Activated naive CD8-positive, alpha-beta T cell treated with anti-CD3 and anti-CD28 coated beads, Interleukin-2, amount 10 ng/mL, durations not matched to agents 7 days and 5 days (primary cell): ENCODE results near the gene SMCR8. TPM values are rescaled to one million over a fixed set of nuclear protein-coding genes. Genes with fewer than 3 reads are reported as not detected.
"Not testable (repeated sequence)": the region's sequence is repeated elsewhere in the genome, so short reads cannot be mapped to it uniquely, and the experiment has no call there.

Source experiments
- ATAC-seq: fragments of 150-1000 bp; cut with Tn5 transposase; one replicate; pipeline ENCODE4 v1.10.0; 2021; ENCODE audit warnings: low read depth, moderate library complexity
- POLR2A ChIA-PET: fragments of 350-600 bp; sonication (Branson Sonifier 250); formaldehyde crosslinking; loops from one replicate; lab custom pipeline; 2021; ENCODE audit warnings: antibody characterized with exemption; lab: Charles Lee
- DNase-seq: peaks from one replicate; pipeline ENCODE4 v3.0.0; 2021
- H3K27ac Mint-ChIP-seq: one replicate; pipeline ENCODE4 v1.8.0; 2022; ENCODE audit warnings: mild to moderate bottlenecking, mixed read lengths
- H3K27me3 Mint-ChIP-seq: one replicate; pipeline ENCODE4 v1.8.0; 2022; ENCODE audit warnings: mild to moderate bottlenecking, moderate library complexity, mixed read lengths
- H3K36me3 Mint-ChIP-seq: one replicate; pipeline ENCODE4 v1.8.0; 2021; ENCODE audit warnings: mild to moderate bottlenecking, mixed read lengths
- H3K4me1 Mint-ChIP-seq: one replicate; pipeline ENCODE4 v1.8.0; 2021; ENCODE audit warnings: mixed read lengths
- H3K4me3 Mint-ChIP-seq: one replicate; pipeline ENCODE4 v1.8.0; 2022; ENCODE audit warnings: mild to moderate bottlenecking, moderate library complexity, mixed read lengths
- H3K9me3 Mint-ChIP-seq: one replicate; pipeline ENCODE4 v1.8.0; 2021; ENCODE audit warnings: mixed read lengths
- total RNA-seq, 2 experiments: library from RNA; stranded (reverse); gene quantifications; one replicate each; pipeline ENCODE4 v1.2.3, GENCODE V29; 2021

SMCR8 gene
- total RNA-seq, 2 experiments from 2014 or later, result 34.5 to 35.2 TPM

DNA sequence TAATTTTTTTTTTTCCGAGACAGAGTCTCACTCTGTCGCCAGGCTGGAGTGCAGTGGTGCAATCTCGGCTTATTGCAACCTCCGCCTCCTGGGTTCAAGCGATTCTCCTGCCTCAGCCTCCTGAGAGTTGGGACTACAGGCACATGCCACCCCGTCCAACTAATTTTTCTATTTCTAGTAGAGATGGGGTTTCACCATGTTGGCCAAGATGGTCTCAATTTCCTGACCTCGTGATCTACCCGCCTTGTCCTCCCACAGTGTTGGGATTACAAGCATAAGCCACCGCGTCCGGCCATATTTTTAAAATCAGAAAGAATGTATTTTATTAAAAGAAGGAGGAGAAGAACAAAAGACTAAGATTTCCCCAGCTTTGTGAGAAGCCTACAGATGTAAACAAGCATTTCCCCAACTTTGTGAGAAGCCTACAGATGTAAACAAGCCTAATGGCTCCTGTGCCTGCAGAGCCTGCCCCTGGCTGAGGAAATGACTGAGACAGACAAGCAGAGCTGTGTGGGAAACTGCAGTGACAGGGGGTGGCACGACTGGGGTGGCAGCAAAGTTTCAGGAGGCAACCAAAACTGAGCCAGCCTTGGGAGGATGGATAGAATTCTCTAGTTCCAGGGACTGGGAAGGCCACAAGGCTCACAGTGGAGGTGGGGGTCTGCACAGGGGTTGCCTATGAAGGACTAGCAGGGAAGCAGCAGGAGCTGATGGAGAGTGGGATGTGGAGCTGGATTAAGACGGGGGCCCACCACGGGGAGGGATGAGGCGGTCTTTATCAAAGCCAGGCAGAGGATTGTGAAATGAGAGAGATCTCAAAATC lies 23.2 kb upstream of the SMCR8 start:
- Mint-ChIP-seq H3K27ac (no peak overlapping the region), H3K27me3 (no peaks in the 10 kb centered on the region), H3K4me3 (no peak overlapping the region), H3K9me3 (no peaks in the 10 kb centered on the region), H3K36me3 (peaks cover 27% of the 10 kb centered on the region), H3K4me1 (no peaks in the 10 kb centered on the region)
- DNase-seq, result no peak
- POLR2A ChIA-PET, result no interaction called here
- ATAC-seq, result no peak

DNA sequence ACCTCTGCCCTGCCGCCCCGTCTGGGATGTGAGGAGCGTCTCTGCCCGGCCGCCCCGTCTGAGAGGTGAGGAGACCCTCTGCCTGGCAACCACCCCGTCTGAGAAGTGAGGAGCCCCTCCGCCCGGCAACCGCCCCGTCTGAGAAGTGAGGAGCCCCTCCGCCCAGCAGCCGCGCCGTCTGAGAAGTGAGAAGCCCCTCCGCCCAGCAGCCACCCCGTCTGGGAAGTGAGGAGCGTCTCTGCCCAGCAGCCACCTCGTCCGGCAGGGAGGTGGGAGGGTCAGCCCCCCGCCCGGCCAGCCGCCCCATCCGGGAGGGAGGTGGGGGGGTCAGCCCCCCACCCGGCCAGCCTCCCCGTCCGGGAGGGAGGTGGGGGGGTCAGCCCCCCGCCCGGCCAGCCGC lies 17.0 kb upstream of the SMCR8 start:
- H3K4me1 Mint-ChIP-seq, H3K27me3 Mint-ChIP-seq, POLR2A ChIA-PET, H3K4me3 Mint-ChIP-seq, DNase-seq, H3K27ac Mint-ChIP-seq, ATAC-seq, H3K9me3 Mint-ChIP-seq: not testable (repeated sequence)
- H3K36me3 Mint-ChIP-seq, result peaks cover 21% of the 10 kb centered on the region

DNA sequence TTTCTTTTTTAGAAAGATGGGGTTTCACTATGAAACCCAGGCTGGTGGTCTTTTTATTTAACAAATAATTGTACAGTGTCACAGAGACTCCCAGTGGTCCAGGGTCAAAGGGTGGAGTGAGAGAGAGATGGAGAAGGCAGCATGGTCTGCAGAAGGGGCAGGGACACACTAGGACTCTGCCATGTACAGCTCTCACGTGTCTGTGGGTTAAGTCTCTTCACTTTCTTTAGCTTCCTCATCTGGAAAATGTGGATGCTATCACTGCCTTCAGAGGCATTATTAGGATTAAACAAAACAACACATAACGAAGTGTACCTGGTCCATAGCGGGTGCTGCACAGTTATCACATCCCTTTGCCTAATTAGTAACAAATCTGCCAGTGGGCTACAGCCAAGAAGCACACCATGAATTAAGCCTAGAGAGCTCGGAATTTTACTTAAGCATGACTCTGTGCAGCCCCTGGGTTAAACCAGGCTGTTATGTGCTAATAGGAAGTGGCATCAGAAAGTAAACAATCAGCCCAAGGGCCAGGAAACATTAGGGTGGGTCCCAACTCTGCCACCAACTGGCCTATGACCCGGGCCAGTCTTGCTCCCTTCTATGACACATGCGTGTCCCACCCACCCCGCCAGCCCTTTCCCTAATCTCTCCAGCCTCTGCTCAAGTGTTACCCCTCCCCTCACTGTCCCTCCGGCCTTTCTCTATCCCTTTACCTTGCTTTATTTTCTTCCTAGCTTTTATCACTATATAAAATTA lies 14.2 kb upstream of the SMCR8 start:
- Mint-ChIP-seq H3K36me3 (peaks cover 18% of the 10 kb centered on the region), H3K27ac (no peak overlapping the region), H3K9me3 (no peaks in the 10 kb centered on the region), H3K4me3 (no peak overlapping the region), H3K27me3 (no peaks in the 10 kb centered on the region), H3K4me1 (no peaks in the 10 kb centered on the region)
- ATAC-seq (no peak), DNase-seq (no peak)
- POLR2A ChIA-PET, result no interaction called here

DNA sequence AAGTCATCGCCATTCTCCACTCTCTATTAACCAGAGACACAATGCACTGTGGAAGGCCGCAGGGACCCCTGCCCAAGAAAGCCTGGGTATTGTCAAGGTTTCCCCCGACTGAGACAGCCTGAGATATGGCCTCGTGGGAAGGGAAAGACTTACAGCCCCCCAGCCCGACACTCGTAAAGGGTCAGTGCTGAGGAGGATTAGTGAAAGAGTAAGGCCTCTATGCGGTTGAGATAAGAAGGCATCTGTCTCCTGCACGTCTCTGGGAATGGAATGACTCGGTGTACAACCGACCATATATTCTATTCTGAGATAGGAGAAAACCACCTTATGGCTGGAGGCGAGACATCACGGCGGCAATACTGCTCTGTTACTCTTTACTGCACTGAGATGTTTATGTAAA lies 11.9 kb upstream of the SMCR8 start:
- H3K9me3 Mint-ChIP-seq, ATAC-seq, H3K27me3 Mint-ChIP-seq, H3K4me3 Mint-ChIP-seq, POLR2A ChIA-PET, H3K4me1 Mint-ChIP-seq, DNase-seq, H3K27ac Mint-ChIP-seq: not testable (repeated sequence)
- H3K36me3 Mint-ChIP-seq, result peaks cover 15% of the 10 kb centered on the region

DNA sequence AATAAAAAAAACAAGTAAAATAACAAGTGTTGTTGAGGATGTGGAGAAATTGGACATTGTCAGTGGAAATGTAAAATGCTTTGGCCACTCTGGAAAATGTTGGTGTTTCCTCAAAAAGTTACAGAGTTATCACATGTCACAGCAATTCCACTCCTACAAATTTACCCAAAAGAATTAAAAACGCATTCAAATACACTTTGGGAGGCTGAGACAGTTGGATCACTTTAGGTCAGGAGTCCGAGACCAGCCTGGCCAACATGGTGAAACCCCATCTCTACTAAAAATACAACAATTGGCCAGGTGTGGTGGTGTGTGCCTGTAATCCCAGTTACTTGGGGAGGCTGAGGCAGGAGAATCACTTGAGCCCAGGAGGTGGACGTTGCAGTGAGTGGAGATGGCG lies 5.9 kb upstream of the SMCR8 start:
- POLR2A ChIA-PET, result no interaction called here
- H3K4me1 Mint-ChIP-seq, result peaks cover 29% of the 10 kb centered on the region
- ATAC-seq (no peak), DNase-seq (no peak)
- no peak overlapping the region for H3K4me3 Mint-ChIP-seq
- no peaks in the 10 kb centered on the region for H3K27me3 Mint-ChIP-seq
- H3K9me3 Mint-ChIP-seq, result no peaks in the 10 kb centered on the region
- H3K27ac Mint-ChIP-seq, result no peak overlapping the region
- peaks cover 31% of the 10 kb centered on the region for H3K36me3 Mint-ChIP-seq

DNA sequence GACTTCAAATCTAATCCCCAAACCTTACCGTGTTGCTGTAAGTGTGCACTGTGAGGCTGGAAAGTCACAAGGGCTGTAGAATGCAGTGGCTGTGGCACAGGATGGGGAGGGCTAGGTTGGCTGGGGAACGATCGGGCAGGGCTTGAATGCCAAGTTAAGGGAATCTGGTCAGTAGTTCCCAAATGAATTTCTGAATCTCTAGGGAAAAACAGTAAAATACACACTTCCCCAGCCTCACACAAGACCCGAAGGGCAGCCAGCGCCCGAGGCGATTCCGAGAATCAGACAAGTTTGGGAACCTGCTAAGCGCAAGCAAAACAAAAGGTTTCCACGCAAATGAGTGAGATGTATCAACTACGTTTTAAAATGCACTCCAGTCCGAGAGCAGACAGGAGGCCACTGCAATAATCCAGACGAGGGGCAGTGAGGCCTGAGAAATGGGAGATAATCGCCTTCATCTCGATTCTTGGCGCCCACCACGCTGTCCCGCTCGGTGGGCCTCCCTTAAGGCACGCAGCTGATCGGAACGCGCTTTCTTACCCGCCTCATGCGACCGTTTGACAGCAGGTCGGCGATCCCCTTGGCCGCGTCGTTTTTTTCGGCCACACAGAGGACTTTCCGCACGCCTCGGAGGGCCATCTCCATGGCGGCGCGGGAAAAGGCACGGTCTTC lies 898 bp upstream of the SMCR8 start:
- H3K27me3 Mint-ChIP-seq, result no peaks in the 10 kb centered on the region
- DNase-seq, result no peak

DNA sequence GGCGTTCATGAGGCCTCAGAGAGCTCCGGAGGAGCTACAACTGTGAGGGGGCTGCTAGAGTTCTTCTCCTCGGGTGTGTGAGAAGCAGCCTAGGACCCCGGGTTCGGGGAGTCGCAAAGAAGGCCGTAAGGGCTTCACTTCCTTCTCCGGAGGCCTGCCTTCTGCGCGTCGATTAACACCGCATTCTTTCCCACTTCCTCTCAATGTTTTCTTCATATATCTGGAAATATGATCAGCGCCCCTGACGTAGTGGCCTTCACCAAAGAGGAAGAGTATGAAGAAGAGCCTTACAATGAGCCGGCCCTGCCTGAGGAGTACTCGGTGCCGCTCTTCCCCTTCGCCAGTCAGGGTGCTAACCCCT lies 449 bp downstream of the SMCR8 start:
- Mint-ChIP-seq H3K36me3 (peaks cover 29% of the 10 kb centered on the region), H3K27ac (peak overlapping the region; percentile 99), H3K4me3 (peak overlapping the region; percentile 97), H3K27me3 (no peaks in the 10 kb centered on the region), H3K4me1 (peaks cover 63% of the 10 kb centered on the region), H3K9me3 (no peaks in the 10 kb centered on the region)
- ATAC-seq (peak; percentile 27), DNase-seq (no peak)
- POLR2A ChIA-PET, result interaction anchor here (1.6 to 1.7 kb wide), 2 partner anchors 13 to 17 kb away, joined by 4 to 5 read pairs; no protein-coding TSS in a partner anchor

More for the DNA sequence above, 898 bp upstream of the SMCR8 start:
- Mint-ChIP-seq H3K27ac (peak overlapping the region; percentile 99), H3K4me3 (peak overlapping the region; percentile 97), H3K36me3 (peaks cover 34% of the 10 kb centered on the region), H3K9me3 (no peaks in the 10 kb centered on the region), H3K4me1 (peaks cover 56% of the 10 kb centered on the region)
- ATAC-seq, result no peak
- POLR2A ChIA-PET, result interaction anchor here (0.7 to 1.6 kb wide), 6 partner anchors 12 to 64 kb away, joined by 3 to 9 read pairs (median 6); partner anchors contain the start of genes FLII and SHMT1

DNA sequence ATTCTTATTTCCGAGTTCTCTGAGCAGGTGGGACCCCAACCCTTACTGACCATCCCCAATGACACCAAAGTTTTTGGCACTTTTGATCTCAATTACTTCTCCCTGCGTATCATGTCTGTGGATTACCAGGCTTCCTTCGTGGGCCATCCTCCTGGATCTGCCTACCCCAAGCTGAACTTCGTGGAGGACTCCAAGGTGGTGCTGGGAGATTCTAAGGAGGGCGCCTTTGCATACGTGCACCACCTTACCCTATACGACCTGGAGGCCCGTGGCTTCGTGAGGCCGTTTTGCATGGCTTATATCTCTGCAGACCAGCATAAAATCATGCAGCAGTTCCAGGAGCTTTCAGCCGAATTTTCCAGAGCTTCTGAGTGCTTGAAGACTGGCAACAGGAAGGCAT lies 868 bp downstream of the SMCR8 start:
- POLR2A ChIA-PET, result interaction anchor here (0.6 to 1.7 kb wide), 3 partner anchors 12 to 57 kb away, joined by 4 to 5 read pairs (median 4); no protein-coding TSS in a partner anchor
- Mint-ChIP-seq H3K4me1 (peaks cover 64% of the 10 kb centered on the region), H3K27me3 (no peaks in the 10 kb centered on the region), H3K36me3 (peaks cover 27% of the 10 kb centered on the region), H3K27ac (peak overlapping the region; percentile 99), H3K4me3 (peak overlapping the region; percentile 97), H3K9me3 (no peaks in the 10 kb centered on the region)
- DNase-seq (no peak), ATAC-seq (no peak)

DNA sequence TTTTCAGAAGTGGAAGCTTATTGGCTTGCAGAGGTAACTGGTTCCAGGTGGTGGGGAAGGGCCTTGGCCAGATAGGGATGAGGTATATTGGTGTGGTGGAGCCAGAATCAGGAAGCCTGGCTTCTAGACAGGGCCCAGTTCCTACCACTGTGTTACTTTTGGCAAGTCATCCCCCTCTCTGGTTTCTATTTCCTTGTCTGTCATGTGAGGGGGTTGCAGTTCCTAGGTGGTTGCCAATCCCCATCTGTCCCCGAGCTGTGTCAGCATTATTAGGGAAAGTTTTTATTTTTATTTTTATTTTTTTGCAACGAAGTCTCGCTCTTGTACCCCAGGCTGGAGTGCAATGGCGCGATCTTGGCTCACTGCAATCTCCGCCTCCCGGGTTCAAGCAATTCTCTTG lies 3.0 kb downstream of the SMCR8 start:
- POLR2A ChIA-PET, result interaction anchor here (0.5 to 0.6 kb wide), 2 partner anchors 14 to 1943 kb away, joined by 3 read pairs; no protein-coding TSS in a partner anchor
- DNase-seq (no peak), ATAC-seq (no peak)
- peaks cover 57% of the 10 kb centered on the region for H3K4me1 Mint-ChIP-seq
- peaks cover 17% of the 10 kb centered on the region for H3K36me3 Mint-ChIP-seq
- no peaks in the 10 kb centered on the region for H3K27me3 Mint-ChIP-seq
- no peaks in the 10 kb centered on the region for H3K9me3 Mint-ChIP-seq
- H3K4me3 Mint-ChIP-seq, result peak overlapping the region; percentile 97
- H3K27ac Mint-ChIP-seq, result no peak overlapping the region

DNA sequence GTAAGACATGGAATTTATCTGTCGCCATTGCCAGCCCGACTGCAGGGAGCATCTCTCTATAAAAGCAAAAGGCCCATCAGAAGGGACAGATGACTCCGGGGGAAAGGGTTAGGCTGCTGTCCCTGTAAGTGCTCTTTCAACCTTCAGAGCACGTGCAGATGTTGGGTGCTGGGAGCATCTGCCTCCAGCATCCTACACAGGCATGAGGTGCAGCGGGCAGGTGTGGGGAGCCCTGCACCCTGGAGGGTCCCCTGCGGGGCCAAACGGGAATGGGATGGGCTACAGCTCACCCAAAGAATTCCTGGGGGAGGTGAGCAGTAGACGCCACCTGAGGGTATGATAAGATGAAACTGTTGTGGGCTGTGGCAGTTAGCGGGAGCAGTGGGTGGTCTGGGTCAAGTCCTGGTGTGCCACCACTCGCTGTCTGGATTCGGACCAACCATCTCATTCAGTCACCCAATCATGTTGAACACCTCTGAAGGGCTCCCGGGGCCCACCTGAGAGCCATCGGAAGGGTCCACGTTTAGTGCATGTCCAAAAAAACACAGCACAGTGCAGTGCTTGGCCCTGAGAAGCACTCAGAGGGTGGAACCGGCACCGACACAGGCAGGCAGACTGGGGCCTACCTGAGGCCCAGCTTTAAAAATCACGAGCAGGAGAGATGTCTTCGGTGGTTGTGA lies 3.8 kb downstream of the SMCR8 start:
- Mint-ChIP-seq H3K27ac (no peak overlapping the region), H3K36me3 (peaks cover 14% of the 10 kb centered on the region), H3K27me3 (no peaks in the 10 kb centered on the region), H3K9me3 (no peaks in the 10 kb centered on the region), H3K4me3 (peak overlapping the region; percentile 20), H3K4me1 (peaks cover 49% of the 10 kb centered on the region)
- ATAC-seq (no peak), DNase-seq (no peak)
- POLR2A ChIA-PET, result no interaction called here

DNA sequence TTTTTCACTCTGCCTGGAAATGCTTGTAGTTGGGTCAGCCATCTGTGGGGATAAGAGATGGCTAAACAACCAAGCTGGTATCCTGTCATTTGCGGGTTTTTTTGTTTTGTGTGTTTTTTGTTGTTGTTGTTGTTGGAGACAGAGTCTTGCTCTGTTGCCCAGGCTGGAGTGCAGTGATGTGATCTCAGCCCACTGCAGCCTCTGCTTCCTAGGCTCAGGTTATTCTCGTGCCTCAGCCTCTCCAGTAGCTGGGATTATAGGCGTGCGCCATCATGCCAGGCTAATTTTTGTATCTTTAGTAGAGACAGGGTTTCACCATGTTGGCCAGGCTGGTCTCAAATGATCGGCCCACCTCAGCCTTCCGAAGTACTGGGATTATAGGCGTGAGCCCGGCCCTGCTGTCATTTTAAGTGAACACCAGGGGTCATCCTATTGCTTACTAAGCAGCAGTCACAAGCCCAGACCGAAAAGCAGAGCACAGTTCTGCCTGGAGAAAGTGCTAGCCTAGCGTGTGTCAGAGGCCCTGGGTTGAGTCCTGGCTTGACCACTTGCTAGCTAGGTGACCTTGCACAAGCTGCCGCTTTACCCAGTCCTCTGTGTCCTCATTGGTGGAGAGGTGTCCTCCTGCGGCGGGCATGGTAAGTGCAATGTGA lies 4.6 kb downstream of the SMCR8 start:
- no peaks in the 10 kb centered on the region for H3K27me3 Mint-ChIP-seq
- POLR2A ChIA-PET, result no interaction called here
- H3K27ac Mint-ChIP-seq, result no peak overlapping the region
- H3K4me1 Mint-ChIP-seq, result peaks cover 46% of the 10 kb centered on the region
- H3K4me3 Mint-ChIP-seq, result peak overlapping the region; percentile 15
- peaks cover 15% of the 10 kb centered on the region for H3K36me3 Mint-ChIP-seq
- ATAC-seq (no peak), DNase-seq (no peak)
- H3K9me3 Mint-ChIP-seq, result no peaks in the 10 kb centered on the region

DNA sequence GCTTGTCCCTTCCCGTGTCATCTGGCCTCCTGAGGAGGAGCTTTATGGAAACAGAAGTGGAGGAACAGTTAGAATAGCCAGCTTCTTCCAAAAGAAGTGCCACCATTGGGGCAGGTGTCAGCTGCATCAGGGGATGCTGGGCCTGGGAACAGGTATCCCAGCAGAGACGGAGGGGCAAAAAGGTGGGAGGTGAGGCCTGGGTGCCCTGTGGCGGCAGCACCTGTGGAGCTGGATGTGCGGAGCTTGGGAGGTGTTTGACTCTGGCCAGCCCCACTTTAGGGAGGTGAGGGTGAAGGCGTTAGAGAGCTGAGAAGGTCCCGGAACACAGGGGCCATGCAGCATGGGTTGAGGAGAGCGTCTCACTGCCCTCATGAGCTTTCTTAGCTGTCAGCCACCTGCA lies 5.2 kb downstream of the SMCR8 start:
- no peak for ATAC-seq
- POLR2A ChIA-PET, result no interaction called here
- no peak overlapping the region for H3K27ac Mint-ChIP-seq

More for the DNA sequence above, 5.2 kb downstream of the SMCR8 start:
- no peaks in the 10 kb centered on the region for H3K27me3 Mint-ChIP-seq
- H3K9me3 Mint-ChIP-seq, result no peaks in the 10 kb centered on the region
- H3K4me1 Mint-ChIP-seq, result peaks cover 49% of the 10 kb centered on the region
- no peak overlapping the region for H3K4me3 Mint-ChIP-seq
- no peak for DNase-seq
- H3K36me3 Mint-ChIP-seq, result peaks cover 20% of the 10 kb centered on the region
